ENCODE measurements around the gene NAA10.

The NAA10 gene

GRCh38 chrX:153967536-153968224, 32.8 kb upstream of the NAA10 start:
- no peak overlapping the region for H3K4me3 ChIP-seq (ENCODE audit: low read depth, low read length)
- H3K9me3 ChIP-seq (ENCODE audit: control insufficient read depth, insufficient read depth, low read depth, low read length) = no peaks in the 10 kb centered on the region
- H3K4me1 ChIP-seq (ENCODE audit: control insufficient read depth, insufficient read depth, low read length) = peaks cover 4% of the 10 kb centered on the region; the same call in 1 of the 2 replicates
- peak; percentile 38; the same call in 1 of the 2 replicates for TF ChIP-seq ZNF600 (tag by site-specific recombination; IDR thresholded peaks at IDR 0.05)
- no peak for TF ChIP-seq ZNF426 (tag by site-specific recombination; IDR thresholded peaks at IDR 0.05)
- TF ChIP-seq, protein P1, sequence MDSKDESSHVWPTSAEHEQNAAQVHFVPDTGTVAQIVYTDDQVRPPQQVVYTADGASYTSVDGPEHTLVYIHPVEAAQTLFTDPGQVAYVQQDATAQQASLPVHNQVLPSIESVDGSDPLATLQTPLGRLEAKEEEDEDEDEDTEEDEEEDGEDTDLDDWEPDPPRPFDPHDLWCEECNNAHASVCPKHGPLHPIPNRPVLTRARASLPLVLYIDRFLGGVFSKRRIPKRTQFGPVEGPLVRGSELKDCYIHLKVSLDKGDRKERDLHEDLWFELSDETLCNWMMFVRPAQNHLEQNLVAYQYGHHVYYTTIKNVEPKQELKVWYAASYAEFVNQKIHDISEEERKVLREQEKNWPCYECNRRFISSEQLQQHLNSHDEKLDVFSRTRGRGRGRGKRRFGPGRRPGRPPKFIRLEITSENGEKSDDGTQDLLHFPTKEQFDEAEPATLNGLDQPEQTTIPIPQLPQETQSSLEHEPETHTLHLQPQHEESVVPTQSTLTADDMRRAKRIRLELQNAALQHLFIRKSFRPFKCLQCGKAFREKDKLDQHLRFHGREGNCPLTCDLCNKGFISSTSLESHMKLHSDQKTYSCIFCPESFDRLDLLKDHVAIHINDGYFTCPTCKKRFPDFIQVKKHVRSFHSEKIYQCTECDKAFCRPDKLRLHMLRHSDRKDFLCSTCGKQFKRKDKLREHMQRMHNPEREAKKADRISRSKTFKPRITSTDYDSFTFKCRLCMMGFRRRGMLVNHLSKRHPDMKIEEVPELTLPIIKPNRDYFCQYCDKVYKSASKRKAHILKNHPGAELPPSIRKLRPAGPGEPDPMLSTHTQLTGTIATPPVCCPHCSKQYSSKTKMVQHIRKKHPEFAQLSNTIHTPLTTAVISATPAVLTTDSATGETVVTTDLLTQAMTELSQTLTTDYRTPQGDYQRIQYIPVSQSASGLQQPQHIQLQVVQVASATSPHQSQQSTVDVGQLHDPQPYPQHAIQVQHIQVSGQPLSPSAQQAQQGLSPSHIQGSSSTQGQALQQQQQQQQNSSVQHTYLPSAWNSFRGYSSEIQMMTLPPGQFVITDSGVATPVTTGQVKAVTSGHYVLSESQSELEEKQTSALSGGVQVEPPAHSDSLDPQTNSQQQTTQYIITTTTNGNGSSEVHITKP (tag by site-specific recombination; IDR thresholded peaks at IDR 0.05) = no peak
- no peak for TF ChIP-seq YY2 (tag by site-specific recombination; IDR thresholded peaks at IDR 0.05)
- TF ChIP-seq ZSCAN16 (tag by site-specific recombination; IDR thresholded peaks at IDR 0.05) = no peak
- POLR2A ChIA-PET = interaction anchor here (1.1 to 1.5 kb wide), 2 partner anchors 21 to 28 kb away, joined by 4 to 6 read pairs; no protein-coding TSS in a partner anchor
- peaks cover 5 to 55% of the 10 kb centered on the region in 2 experiments; a peak in 2 of 3 replicates for H3K36me3 ChIP-seq (ENCODE audit: control insufficient read depth in 2 of 2, insufficient read depth in 1 of 2, low read length in 2 of 2)
- CTCF ChIA-PET = interaction anchor here (0.6 to 7.0 kb wide), 10 partner anchors 14 to 506 kb away, joined by 3 to 65 read pairs (median 4); no protein-coding TSS in a partner anchor
- no peak overlapping the region for H3K27ac ChIP-seq (ENCODE audit: extremely low read depth, low read depth, low read length)

- ChIA-PET CTCF (interaction anchor here (0.6 to 7.0 kb wide), 7 partner anchors 13 to 505 kb away, joined by 3 to 65 read pairs (median 4); no protein-coding TSS in a partner anchor), POLR2A (interaction anchor here (0.6 to 1.5 kb wide), 3 partner anchors 18 to 871 kb away, joined by 3 to 6 read pairs (median 3); no protein-coding TSS in a partner anchor)
- no peaks in the 10 kb centered on the region for H3K9me3 ChIP-seq (ENCODE audit: control insufficient read depth, insufficient read depth, low read depth, low read length)
- H3K4me3 ChIP-seq (ENCODE audit: low read depth, low read length) = no peak overlapping the region
- TF ChIP-seq ZSCAN4 (tag by site-specific recombination; IDR thresholded peaks at IDR 0.05) (no peak), ZNF624 (tag by site-specific recombination; IDR thresholded peaks at IDR 0.05) (no peak), ZFHX2 (tag by site-specific recombination; conservative IDR thresholded peaks at IDR 0.05) (peak; percentile 33; the same call in 1 of the 2 replicates), SCRT2 (tag by site-specific recombination; IDR thresholded peaks at IDR 0.05) (0 out of 2 replicates have a peak, but pooled peaks have one; percentile 22)
- H3K36me3 ChIP-seq (ENCODE audit: control insufficient read depth in 2 of 2, insufficient read depth in 1 of 2, low read length in 2 of 2) = peaks cover 9 to 62% of the 10 kb centered on the region in 2 experiments; a peak in 2 of 3 replicates
- H3K27ac ChIP-seq (ENCODE audit: extremely low read depth, low read depth, low read length) = no peak overlapping the region
- peaks cover 4% of the 10 kb centered on the region; the same call in 1 of the 2 replicates for H3K4me1 ChIP-seq (ENCODE audit: control insufficient read depth, insufficient read depth, low read length)
Observed at GRCh38 chrX:153966841-153967535, 32.2 kb upstream of the NAA10 start.

- ChIA-PET POLR2A (interaction anchor here (0.6 to 1.5 kb wide), 3 partner anchors 18 to 872 kb away, joined by 3 to 6 read pairs (median 3); no protein-coding TSS in a partner anchor), CTCF (interaction anchor here (1.5 to 7.0 kb wide), 3 partner anchors 13 to 47 kb away, joined by 4 to 65 read pairs (median 5); no protein-coding TSS in a partner anchor)
- peaks cover 13 to 69% of the 10 kb centered on the region in 2 experiments; a peak in 2 of 3 replicates for H3K36me3 ChIP-seq (ENCODE audit: control insufficient read depth in 2 of 2, insufficient read depth in 1 of 2, low read length in 2 of 2)
- H3K9me3 ChIP-seq (ENCODE audit: control insufficient read depth, insufficient read depth, low read depth, low read length) = no peaks in the 10 kb centered on the region
- no peak overlapping the region for H3K4me3 ChIP-seq (ENCODE audit: low read depth, low read length)
- H3K4me1 ChIP-seq (ENCODE audit: control insufficient read depth, insufficient read depth, low read length) = peaks cover 4% of the 10 kb centered on the region; the same call in 1 of the 2 replicates
- H3K27ac ChIP-seq (ENCODE audit: extremely low read depth, low read depth, low read length) = no peak overlapping the region
- no peak for TF ChIP-seq ZNF785 (tag by site-specific recombination; IDR thresholded peaks at IDR 0.05)
- 0 out of 2 replicates have a peak, but pooled peaks have one; percentile 32 for TF ChIP-seq PBX3 (CRISPR knock-in tag; IDR thresholded peaks at IDR 0.05)
Observed at GRCh38 chrX:153966283-153966688, 31.4 kb upstream of the NAA10 start.
